Lower leg skin (tissue), 4 donors: Measurements from ENCODE around the gene SYDE2. TPM values are rescaled to one million over a fixed set of nuclear protein-coding genes. Genes with fewer than 3 reads are reported as not detected.
"Not testable (repeated sequence)": the region's sequence is repeated elsewhere in the genome, so short reads cannot be mapped to it uniquely, and the experiment has no call there.

Experiments used
- DNase-seq, 2 donors: peaks; one replicate each; pipeline ENCODE4 v3.0.0-alpha.2; 2019; ENCODE audit warnings: low spot score in 2 of 2
- H3K4me3 ChIP-seq: fragments of 200-600 bp; sonication (generic); 2 replicates; pipeline ENCODE4 v1.5.1; 2017; ENCODE audit warnings: mild to moderate bottlenecking, low read depth; ENCODE audit not compliant: poor library complexity, severe bottlenecking
- POLR2A ChIP-seq, 2 donors: fragments of 450-650 bp; IDR thresholded peaks; one replicate each; pipeline ENCODE4 v1.6.1; 2016 to 2017; ENCODE audit warnings: antibody characterized with exemption in 2 of 2, mild to moderate bottlenecking in 1 of 2, moderate library complexity in 1 of 2
- WGBS, 2 donors: methylation state at CpG; one replicate each; pipeline ENCODE4 v1.1.5; 2018; 5-methylcytosine and 5-hydroxymethylcytosine counted together
- intact Hi-C: fragments of 100-400 bp; cut with DNase I; formaldehyde crosslinking; loops from one replicate; pipeline ENCODE4 v1.15.0; 2023; ENCODE audit warnings: low total_unique reads
- total RNA-seq, 4 donors: library from RNA; depleted of rRNA; stranded (reverse); fragments of >200 nt; gene quantifications; one replicate each; pipeline ENCODE4 v1.1.0, GENCODE V29; 2016
- TF ChIP-seq, protein P1 (sequence below), 3 donors: fragments of 450-650 bp; IDR thresholded peaks; one replicate each; pipeline ENCODE4 v1.5.1; 2016; ENCODE audit warnings: antibody characterized with exemption in 3 of 3, mild to moderate bottlenecking in 3 of 3, moderate library complexity in 2 of 3

The SYDE2 gene, protein sequence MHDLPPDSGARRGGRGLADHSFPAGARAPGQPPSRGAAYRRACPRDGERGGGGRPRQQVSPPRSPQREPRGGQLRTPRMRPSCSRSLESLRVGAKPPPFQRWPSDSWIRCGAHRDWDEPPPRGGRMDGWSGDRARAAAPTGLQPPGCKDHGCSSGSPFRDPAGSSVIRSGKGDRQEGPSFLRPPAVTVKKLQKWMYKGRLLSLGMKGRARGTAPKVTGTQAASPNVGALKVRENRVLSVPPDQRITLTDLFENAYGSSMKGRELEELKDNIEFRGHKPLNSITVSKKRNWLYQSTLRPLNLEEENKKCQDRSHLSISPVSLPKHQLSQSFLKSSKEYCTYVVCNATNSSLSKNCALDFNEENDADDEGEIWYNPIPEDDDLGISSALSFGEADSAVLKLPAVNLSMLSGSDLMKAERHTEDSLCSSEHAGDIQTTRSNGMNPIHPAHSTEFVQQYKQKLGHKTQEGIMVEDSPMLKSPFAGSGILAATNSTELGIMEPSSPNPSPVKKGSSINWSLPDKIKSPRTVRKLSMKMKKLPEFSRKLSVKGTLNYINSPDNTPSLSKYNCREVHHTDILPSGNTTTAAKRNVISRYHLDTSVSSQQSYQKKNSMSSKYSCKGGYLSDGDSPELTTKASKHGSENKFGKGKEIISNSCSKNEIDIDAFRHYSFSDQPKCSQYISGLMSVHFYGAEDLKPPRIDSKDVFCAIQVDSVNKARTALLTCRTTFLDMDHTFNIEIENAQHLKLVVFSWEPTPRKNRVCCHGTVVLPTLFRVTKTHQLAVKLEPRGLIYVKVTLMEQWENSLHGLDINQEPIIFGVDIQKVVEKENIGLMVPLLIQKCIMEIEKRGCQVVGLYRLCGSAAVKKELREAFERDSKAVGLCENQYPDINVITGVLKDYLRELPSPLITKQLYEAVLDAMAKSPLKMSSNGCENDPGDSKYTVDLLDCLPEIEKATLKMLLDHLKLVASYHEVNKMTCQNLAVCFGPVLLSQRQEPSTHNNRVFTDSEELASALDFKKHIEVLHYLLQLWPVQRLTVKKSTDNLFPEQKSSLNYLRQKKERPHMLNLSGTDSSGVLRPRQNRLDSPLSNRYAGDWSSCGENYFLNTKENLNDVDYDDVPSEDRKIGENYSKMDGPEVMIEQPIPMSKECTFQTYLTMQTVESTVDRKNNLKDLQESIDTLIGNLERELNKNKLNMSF
- total RNA-seq, result 10 to 100 TPM in 2 of 4 donors, 1 to 10 TPM in 2; 8.6 to 12.5 (median 10.4) TPM

DNA sequence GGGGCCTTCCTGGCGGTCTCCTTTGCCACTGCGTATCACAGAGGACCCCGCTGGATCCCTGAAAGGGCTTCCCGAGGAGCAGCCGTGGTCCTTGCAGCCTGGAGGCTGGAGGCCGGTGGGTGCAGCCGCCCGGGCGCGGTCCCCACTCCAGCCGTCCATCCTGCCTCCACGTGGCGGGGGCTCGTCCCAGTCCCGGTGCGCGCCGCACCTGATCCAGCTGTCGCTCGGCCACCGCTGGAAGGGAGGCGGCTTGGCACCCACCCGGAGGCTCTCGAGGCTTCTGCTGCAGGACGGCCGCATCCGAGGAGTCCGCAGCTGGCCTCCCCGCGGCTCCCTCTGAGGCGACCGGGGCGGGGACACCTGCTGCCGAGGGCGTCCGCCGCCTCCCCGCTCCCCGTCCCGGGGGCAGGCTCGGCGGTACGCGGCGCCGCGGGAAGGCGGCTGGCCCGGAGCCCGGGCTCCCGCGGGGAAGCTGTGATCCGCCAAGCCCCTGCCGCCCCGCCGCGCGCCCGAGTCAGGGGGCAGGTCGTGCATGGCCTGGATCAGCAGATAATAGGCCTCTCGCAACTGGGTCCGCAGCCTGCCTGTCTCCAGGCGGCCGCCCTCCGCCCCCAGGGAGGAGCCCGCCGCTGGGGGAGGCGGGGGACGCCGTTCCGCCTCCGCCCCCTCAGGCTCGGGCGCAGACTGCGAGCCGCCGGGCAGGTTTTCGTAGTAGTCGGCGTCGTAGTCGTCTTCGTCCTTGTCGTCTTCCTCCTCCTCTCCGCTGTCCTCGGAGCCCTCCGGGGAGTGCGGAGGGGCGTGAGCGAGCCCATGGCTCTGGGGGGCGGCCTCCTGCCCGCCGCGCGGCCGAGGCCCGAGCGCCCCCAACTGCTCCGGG lies at the start of gene SYDE2:
SYDE2 (minus strand) TSS at position 554 of the 877 bp plus-strand sequence; CDS start at position 534, 20 bp downstream.
- peak within 1 kb of the TSS; percentile 74 for H3K4me3 ChIP-seq
- WGBS, 2 donors, result 0 to 1% methylated on average over 22 to 37 of the region's 99 CpGs
- TF ChIP-seq, protein P1, sequence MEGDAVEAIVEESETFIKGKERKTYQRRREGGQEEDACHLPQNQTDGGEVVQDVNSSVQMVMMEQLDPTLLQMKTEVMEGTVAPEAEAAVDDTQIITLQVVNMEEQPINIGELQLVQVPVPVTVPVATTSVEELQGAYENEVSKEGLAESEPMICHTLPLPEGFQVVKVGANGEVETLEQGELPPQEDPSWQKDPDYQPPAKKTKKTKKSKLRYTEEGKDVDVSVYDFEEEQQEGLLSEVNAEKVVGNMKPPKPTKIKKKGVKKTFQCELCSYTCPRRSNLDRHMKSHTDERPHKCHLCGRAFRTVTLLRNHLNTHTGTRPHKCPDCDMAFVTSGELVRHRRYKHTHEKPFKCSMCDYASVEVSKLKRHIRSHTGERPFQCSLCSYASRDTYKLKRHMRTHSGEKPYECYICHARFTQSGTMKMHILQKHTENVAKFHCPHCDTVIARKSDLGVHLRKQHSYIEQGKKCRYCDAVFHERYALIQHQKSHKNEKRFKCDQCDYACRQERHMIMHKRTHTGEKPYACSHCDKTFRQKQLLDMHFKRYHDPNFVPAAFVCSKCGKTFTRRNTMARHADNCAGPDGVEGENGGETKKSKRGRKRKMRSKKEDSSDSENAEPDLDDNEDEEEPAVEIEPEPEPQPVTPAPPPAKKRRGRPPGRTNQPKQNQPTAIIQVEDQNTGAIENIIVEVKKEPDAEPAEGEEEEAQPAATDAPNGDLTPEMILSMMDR (IDR thresholded peaks at IDR 0.05), result no peak
- no peak for TF ChIP-seq POLR2A (IDR thresholded peaks at IDR 0.05)
- intact Hi-C loops, result loop anchor here (10.0 kb wide), 1 partner anchor 54 kb away; the partner anchor contains the start of gene C1orf52
- DNase-seq, result peak; percentile 51 to 94

DNA sequence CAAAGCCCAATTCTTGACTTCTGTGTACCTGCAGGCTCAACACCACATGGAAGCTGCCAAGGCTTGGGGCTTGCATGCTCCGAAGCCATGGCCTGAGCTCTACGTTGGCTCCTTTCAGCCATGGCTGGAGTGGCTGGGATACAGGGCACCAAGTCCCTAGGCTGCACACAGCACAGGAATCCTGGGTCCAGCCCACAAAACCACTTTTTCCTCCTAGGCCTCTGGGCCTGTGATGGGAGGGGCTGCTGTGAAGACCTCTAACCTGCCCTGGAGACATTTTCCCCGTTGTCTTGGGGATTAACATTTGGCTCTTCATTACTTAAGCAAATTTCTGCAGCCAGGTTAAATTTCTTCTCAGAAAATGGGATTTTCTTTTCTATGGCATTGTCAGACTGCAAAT lies 48.2 kb upstream of the SYDE2 start:
- intact Hi-C loops, result loop anchor here (5.0 to 10.0 kb wide), 2 partner anchors 142 to 304 kb away; no protein-coding TSS in a partner anchor
- DNase-seq, H3K4me3 ChIP-seq: not testable (repeated sequence)
- WGBS, 2 donors, result 76 to 91% methylated on average over 3 of the region's 3 CpGs

DNA sequence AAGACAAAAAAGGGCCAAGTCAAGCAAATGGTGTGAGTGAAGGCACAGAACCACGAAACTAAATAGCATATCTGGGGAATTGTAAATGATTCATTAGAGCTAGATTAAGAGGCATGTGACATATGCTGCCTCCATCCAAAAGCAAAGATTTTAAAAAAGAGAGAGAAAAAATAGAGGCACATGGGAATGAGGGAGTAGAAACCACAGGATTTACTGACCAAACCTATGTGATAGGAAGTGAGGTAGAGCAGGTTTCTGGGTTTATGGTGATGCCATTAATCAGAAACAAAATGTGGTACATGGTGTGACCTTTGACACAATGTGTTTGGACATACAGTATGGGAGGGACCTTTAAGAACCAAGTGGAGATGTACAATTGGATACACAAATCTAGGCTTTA lies 45.1 kb upstream of the SYDE2 start:
- TF ChIP-seq POLR2A (IDR thresholded peaks at IDR 0.05), result no peak
- TF ChIP-seq, protein P1 (IDR thresholded peaks at IDR 0.05), result no peak
- H3K4me3 ChIP-seq, result no peak overlapping the region
- no peak for DNase-seq
- intact Hi-C loops, result loop anchor here (5.0 to 10.0 kb wide), 2 partner anchors 139 to 301 kb away; no protein-coding TSS in a partner anchor
- 70 to 85% methylated on average over 1 of the region's 1 CpG for WGBS, 2 donors

DNA sequence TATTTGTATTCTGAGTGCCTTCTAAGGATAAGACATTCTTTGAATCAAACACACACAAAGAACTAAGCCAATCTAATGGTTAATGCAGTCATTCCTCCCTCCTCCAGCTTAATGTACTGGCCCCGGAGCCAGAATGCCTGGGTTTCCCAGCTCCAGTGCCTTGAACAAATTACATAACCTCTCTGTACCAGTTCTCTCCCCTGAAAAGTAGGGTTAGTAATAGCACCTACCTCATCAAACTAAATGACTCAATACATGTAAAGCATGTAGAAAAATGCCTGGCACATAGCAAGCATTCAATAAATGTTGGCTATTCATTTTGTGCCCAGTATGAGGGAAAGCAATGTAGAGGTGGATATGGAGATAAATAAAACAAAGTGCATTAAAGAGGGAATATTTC lies 44.6 kb upstream of the SYDE2 start:
- WGBS, 2 donors, result 46 to 50% methylated on average over 1 of the region's 1 CpG
- DNase-seq, result no peak
- intact Hi-C loops, result loop anchor here (5.0 to 10.0 kb wide), 2 partner anchors 138 to 301 kb away; no protein-coding TSS in a partner anchor
- TF ChIP-seq, protein P1 (IDR thresholded peaks at IDR 0.05), result no peak
- TF ChIP-seq POLR2A (IDR thresholded peaks at IDR 0.05), result no peak
- H3K4me3 ChIP-seq, result no peak overlapping the region

DNA sequence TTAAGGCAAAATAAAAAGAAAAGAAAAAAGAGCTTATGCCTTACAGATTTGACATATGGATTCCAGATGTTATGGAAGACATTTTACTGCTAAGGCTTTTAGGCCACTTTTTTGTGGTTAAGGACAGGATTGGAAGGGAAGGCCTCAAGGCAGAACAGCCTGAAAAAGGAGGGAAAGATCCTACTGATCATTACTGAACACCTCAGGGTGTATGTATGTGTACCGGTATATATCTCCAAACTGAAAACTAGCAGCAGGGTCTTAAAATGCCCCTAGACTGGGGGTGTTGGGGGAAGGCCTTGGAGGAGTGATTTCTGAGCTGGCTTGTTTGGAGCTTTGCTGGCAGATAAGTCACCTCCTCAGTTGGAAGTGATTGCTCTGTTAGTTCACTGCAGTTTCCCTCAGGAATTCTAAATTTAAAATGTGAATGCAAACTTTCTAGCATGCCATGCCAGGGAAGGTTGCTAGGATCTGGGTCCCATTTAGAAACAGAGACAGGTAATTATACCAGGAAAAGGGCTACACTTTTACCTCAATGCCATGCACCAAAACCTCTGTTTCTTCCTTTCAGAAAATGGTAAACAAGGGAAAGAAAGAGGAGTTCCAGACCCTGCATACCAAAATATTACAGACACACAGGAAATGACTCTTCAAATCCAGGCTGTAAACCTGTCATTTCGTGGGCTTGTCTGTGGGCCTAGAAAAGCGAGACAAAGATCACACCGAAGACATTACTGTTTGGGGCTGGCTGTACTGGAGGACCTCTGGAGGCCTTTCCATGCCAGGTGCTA lies 43.6 kb upstream of the SYDE2 start:
- intact Hi-C loops, result loop anchor here (5.0 to 10.0 kb wide), 2 partner anchors 137 to 300 kb away; no protein-coding TSS in a partner anchor
- WGBS, 2 donors, result 45 to 50% methylated on average over 4 of the region's 4 CpGs
- no peak overlapping the region for H3K4me3 ChIP-seq
- TF ChIP-seq, protein P1 (IDR thresholded peaks at IDR 0.05), result no peak
- TF ChIP-seq POLR2A (IDR thresholded peaks at IDR 0.05), result no peak
- no peak for DNase-seq
